GM10847 (cell line): Measurements from ENCODE around the gene PCDHA9.

Source experiments
- POLR2A ChIP-seq: IDR thresholded peaks from 2 replicates; pipeline ENCODE4 v1.6.1; 2011; ENCODE audit not compliant: insufficient read length; ENCODE audit errors: extremely low read depth

PCDHA9 gene

DNA sequence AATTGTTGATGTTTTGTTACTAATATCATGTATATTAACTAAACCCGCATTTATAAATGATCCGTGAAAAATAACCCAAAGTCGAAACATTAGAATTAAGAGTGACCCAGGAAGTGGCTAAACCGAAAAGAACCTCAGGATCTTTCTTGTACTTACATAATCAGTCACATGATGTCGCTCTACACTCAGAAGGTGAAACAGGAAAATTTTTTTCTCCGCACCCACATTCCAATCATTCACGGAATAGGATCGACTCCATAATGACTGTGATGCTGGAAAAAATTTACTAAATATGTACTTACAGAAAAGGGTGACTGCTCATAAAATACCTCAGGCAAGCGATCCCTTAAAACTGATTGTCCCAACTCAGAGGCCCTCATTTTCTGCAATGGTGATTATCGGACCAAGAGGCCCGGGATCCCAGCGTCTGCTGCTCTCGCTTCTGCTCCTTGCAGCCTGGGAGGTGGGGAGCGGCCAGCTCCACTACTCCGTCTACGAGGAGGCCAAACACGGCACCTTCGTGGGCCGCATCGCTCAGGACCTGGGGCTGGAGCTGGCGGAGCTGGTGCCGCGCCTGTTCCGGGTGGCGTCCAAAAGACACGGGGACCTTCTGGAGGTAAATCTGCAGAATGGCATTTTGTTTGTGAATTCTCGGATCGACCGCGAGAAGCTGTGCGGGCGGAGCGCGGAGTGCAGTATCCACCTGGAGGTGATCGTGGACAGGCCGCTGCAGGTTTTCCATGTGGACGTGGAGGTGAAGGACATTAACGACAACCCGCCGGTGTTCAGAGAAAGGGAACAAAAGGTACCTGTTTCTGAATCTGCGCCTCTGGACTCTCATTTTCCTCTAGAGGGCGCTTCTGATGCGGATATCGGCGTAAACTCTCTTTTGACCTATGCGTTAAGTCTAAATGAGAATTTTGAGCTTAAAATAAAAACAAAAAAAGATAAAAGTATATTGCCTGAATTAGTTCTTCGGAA, 27.2 kb downstream of the PCDHA9 start, which contains the start of gene PCDHA12:
Gene PCDHA12 (plus strand): TSS at position 224 of the 981 bp plus-strand sequence. CDS start 165 bp downstream, at position 389.
- TF ChIP-seq POLR2A = no peak

DNA sequence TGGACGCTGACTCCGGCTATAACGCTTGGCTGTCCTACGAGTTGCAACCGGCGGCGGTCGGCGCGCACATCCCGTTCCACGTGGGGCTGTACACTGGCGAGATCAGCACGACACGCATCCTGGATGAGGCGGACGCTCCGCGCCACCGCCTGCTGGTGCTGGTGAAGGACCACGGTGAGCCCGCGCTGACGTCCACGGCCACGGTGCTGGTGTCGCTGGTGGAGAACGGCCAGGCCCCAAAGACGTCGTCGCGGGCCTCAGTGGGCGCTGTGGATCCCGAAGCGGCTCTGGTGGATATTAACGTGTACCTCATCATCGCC, 29.0 kb downstream of the PCDHA9 start:
- no peak for TF ChIP-seq POLR2A

DNA sequence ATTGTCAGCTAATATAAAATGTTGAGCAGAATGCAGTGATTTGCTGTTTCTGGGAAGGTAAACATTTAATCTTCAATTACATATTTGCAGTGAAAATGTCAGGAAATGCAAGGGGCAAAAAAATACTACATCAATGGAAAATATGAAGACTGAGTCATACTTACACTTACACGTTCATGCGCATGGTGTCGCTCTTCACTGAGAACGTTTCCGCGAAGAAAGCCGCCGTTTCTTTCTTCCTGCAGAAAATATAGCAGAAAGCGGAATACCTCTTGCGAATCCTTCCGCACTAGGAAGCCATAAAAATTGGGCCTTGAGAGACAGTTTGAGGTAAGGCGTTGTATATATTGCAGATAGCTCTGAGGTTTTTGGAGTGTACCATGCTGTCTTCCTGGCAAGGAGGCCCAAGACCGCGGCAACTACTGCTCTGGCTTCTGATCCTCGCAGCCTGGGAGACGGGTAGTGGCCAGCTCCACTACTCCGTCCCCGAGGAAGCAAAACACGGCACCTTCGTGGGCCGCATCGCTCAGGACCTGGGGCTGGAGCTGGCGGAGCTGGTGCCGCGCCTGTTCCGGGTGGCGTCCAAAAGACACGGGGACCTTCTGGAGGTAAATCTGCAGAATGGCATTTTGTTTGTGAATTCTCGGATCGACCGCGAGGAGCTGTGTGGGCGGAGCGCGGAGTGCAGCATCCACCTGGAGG, 33.9 kb downstream of the PCDHA9 start, which contains the start of gene PCDHA13:
Gene PCDHA13 (plus strand): TSS at position 236 of the 702 bp plus-strand sequence. CDS start 145 bp downstream, at position 381.
- TF ChIP-seq POLR2A = no peak

DNA sequence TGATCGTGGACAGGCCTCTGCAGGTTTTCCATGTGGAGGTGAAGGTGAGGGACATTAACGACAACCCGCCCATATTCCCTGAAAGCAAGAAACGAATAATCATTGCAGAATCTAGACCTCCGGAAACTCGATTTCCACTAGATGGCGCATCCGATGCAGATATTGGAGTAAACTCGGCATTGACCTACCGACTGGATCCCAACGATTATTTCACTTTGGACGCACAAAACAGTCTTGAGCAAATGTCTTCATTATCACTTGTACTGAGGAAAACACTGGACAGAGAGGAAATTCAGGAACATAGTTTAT, 34.4 kb downstream of the PCDHA9 start:
- TF ChIP-seq POLR2A = no peak

DNA sequence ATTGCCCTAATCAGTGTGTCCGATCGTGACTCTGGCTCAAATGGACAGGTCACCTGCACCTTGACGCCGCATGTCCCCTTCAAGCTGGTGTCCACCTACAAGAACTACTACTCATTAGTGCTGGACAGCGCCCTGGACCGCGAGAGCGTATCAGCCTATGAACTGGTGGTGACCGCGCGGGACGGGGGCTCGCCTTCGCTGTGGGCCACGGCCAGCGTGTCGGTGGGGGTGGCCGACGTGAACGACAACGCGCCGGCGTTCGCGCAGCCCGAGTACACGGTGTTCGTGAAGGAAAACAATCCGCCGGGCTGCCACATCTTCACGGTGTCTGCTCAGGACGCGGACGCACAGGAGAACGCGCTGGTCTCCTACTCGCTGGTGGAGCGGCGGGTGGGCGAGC, 35.2 kb downstream of the PCDHA9 start:
- no peak for TF ChIP-seq POLR2A

DNA sequence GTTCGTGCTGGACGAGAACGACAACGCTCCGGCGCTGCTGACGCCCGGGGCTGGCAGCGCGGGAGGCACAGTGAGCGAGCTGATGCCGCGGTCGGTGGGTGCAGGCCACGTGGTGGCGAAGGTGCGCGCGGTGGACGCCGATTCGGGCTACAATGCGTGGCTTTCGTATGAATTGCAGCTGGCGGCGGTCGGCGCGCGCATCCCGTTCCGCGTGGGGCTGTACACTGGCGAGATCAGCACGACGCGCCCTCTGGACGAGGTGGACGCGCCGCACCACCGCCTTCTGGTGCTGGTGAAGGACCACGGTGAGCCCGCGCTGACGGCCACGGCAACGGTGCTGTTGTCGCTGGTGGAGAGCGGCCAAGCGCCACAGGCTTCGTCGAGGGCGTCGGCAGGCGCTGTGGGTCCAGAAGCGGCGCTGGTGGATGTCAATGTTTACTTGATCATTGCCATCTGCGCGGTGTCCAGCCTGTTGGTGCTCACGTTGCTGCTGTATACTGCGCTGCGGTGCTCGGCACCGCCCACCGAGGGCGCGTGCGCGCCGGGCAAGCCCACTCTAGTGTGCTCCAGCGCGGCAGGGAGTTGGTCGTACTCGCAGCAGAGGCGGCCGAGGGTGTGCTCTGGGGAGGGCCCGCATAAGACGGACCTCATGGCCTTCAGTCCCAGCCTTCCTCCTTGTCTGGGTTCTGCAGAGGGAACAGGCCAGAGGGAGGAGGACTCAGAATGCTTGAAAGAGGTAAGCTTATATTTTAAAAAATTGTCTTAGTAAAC, 35.9 kb downstream of the PCDHA9 start:
- TF ChIP-seq POLR2A = no peak
